KOPT-K1 (cell line): Measurements from ENCODE around the gene MAG.
"Not testable (repeated sequence)": the region's sequence is repeated elsewhere in the genome, so short reads cannot be mapped to it uniquely, and the experiment has no call there.

Source experiments
- H3K27ac ChIP-seq: fragments of 200-600 bp; sonication (generic); 2 replicates; pipeline ENCODE4 v1.5.1; 2016; ENCODE audit warnings: antibody characterized with exemption, mild to moderate bottlenecking, low read depth, low read length; ENCODE audit not compliant: poor library complexity, severe bottlenecking
- H3K36me3 ChIP-seq: fragments of 200-600 bp; sonication (generic); 2 replicates; pipeline ENCODE4 v1.5.1; 2017; ENCODE audit warnings: antibody characterized with exemption, mild to moderate bottlenecking, low read length, moderate library complexity; ENCODE audit not compliant: insufficient read depth
- H3K9me3 ChIP-seq: fragments of 200-600 bp; sonication (generic); 2 replicates; pipeline ENCODE4 v1.5.1; 2017; ENCODE audit warnings: antibody characterized with exemption, low read length, mild to moderate bottlenecking; ENCODE audit not compliant: insufficient read depth, poor library complexity, severe bottlenecking

MAG gene

DNA sequence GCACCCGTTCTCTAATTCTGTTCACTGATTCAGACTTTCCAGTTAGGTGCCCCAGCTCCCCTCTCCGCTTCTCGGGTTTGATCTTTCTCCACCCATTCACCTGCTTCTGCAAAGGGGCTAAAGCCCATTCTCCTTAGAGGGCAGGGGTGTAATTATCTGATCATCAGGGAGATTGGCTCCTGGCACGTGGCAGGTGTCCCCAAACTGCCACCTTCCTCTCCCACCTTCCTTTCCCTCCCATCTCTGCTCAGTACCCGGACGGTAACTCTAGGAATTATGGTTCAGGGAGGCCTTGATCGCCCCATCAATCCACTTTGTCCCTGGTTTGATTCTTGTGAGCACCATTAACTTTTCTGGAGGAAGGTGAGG lies 56.0 kb downstream of the MAG start:
- Histone ChIP-seq H3K9me3 (no peaks in the 10 kb centered on the region), H3K27ac (no peak overlapping the region), H3K36me3 (no peaks in the 10 kb centered on the region)

GRCh38 chr19:35348911-35349611 lies 57.1 kb downstream of the MAG start:
- H3K9me3 ChIP-seq = no peaks in the 10 kb centered on the region
- H3K36me3 ChIP-seq = no peaks in the 10 kb centered on the region
- no peak overlapping the region for H3K27ac ChIP-seq

DNA sequence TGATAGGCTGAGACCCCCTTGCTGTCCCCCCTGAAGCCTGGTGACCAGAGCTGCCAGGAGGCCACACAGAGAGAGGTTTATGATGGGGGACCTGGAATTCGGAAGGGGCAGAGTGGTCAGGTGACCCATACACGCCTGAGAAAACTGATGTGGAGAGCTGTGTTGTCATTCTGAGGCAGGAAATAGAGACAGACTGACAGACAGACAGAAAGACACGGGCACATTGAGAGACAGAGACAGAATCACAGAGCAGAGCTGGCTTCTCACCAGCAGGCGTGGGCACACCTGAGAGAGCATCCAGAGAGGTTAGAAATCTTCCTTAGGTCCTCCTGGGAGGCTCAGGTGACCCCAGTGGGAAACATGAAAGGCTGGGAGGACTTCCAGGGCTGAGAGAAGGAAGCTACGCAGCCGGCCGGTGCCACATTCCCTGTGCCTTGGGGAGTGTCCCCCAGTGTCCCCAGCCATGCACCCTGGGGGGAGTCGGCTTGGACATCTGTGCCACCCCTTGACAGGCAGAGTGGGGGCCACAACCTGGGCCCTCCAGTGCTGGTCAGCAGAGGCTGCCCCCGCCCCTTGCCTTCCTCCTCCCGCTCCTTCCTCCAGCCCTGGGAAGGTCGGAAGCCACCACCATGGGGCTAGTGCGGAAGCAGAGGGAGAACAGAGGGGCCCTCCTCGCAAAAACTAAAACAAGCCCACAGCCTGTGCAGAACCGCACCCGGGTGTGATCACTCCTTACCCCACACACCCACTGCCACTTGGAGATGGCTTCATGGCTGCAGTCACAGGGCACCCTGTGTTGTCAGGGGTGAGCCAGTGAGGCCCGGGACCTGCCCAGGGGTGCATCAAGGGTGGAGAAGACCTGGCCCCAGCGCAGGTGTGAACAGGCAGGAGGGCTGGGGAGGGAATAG lies 57.9 kb downstream of the MAG start:
- Histone ChIP-seq H3K9me3 (no peaks in the 10 kb centered on the region), H3K36me3 (no peaks in the 10 kb centered on the region), H3K27ac (no peak overlapping the region)

DNA sequence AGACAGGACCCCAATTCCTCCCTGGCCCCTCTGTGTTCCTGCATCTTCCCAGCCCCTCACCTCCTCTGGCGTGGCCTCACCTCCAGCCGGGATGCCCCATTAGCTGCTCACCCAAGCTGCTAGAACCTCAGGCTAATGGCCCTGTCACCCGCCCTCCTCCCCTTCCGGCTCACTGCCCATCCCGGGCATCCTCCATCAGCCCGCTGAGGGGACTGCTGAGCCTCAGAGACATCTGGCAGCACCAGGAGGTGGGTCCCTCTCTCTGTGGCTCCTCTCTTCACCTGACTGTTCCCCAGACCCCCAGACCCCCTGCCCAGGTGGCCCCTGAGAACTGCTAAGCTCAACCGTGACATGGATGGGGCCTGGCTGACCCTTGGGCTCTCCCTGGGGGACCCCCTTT lies 58.6 kb downstream of the MAG start:
- Histone ChIP-seq H3K9me3 (no peaks in the 10 kb centered on the region), H3K27ac (no peak overlapping the region), H3K36me3 (no peaks in the 10 kb centered on the region)

DNA sequence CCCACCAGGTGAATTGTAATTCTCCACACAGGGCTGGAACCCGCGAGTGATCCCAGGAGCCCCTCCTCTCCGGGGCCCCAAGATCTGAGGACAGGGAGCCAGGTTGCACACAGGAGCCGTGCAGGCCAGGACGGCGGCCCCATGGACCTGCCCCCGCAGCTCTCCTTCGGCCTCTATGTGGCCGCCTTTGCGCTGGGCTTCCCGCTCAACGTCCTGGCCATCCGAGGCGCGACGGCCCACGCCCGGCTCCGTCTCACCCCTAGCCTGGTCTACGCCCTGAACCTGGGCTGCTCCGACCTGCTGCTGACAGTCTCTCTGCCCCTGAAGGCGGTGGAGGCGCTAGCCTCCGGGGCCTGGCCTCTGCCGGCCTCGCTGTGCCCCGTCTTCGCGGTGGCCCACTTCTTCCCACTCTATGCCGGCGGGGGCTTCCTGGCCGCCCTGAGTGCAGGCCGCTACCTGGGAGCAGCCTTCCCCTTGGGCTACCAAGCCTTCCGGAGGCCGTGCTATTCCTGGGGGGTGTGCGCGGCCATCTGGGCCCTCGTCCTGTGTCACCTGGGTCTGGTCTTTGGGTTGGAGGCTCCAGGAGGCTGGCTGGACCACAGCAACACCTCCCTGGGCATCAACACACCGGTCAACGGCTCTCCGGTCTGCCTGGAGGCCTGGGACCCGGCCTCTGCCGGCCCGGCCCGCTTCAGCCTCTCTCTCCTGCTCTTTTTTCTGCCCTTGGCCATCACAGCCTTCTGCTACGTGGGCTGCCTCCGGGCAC lies 59.6 kb downstream of the MAG start:
- Histone ChIP-seq H3K9me3 (no peaks in the 10 kb centered on the region), H3K27ac (no peak overlapping the region), H3K36me3 (no peaks in the 10 kb centered on the region)

DNA sequence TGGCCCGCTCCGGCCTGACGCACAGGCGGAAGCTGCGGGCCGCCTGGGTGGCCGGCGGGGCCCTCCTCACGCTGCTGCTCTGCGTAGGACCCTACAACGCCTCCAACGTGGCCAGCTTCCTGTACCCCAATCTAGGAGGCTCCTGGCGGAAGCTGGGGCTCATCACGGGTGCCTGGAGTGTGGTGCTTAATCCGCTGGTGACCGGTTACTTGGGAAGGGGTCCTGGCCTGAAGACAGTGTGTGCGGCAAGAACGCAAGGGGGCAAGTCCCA lies 60.2 kb downstream of the MAG start:
- H3K9me3 ChIP-seq = no peaks in the 10 kb centered on the region
- H3K27ac ChIP-seq = no peak overlapping the region
- no peaks in the 10 kb centered on the region for H3K36me3 ChIP-seq

GRCh38 chr19:35352448-35353304 lies 60.7 kb downstream of the MAG start:
- Histone ChIP-seq H3K27ac (no peak overlapping the region), H3K36me3 (no peaks in the 10 kb centered on the region), H3K9me3 (no peaks in the 10 kb centered on the region)

DNA sequence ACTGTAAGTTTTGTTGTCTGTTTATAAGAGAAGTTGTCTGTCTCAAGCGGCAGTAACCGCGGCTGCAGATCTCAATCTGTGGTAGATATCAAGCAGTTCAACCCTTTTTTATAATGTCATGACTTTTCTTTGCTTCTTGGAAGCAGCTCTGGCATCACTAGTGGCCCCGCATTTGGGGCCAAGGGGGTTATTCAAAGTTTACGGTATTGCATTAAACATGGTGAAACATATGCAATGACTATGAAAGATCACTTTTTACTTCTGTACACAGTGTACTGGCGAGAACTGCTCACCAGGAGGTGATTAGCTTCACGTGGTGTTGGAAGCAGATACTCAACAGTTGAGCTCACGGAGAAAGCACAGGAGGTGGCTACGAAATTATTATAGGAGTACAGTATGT lies 61.7 kb downstream of the MAG start:
- H3K27ac ChIP-seq = no peak overlapping the region
- H3K36me3 ChIP-seq = no peaks in the 10 kb centered on the region
- no peaks in the 10 kb centered on the region for H3K9me3 ChIP-seq

DNA sequence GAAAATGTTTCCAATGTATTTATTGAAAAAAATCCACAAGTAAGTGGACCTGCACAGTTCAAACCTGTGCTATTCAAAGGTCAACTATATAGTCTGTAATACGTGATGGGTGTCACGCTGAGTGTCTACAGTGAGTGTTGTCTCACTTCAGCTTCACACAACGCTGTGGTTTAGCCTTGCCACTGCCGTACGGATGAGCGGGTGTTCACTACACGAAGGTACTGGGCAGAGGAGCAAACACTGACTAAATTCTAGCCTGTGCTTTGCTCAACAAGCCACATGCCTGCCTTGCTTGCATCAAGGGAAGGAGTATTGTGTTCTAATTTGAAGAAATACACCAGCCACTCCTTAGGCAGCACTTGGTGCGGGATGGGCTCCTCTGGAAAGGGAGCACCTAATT lies 62.9 kb downstream of the MAG start:
- Histone ChIP-seq H3K9me3 (no peaks in the 10 kb centered on the region), H3K27ac (no peak overlapping the region), H3K36me3 (no peaks in the 10 kb centered on the region)

GRCh38 chr19:35355791-35356460 lies 64.0 kb downstream of the MAG start:
- H3K27ac ChIP-seq = no peak overlapping the region
- no peaks in the 10 kb centered on the region for H3K36me3 ChIP-seq
- H3K9me3 ChIP-seq = no peaks in the 10 kb centered on the region

GRCh38 chr19:35357867-35358573 lies 66.1 kb downstream of the MAG start, which contains the start of gene FFAR3:
Gene FFAR3 (plus strand): TSS chr19:35358460. CDS start chr19:35358891, 431 bp downstream.
- no peaks in the 10 kb centered on the region for H3K36me3 ChIP-seq
- no peaks in the 10 kb centered on the region for H3K9me3 ChIP-seq
- no peak within 1 kb of the TSS for H3K27ac ChIP-seq

- H3K9me3 ChIP-seq, H3K36me3 ChIP-seq, H3K27ac ChIP-seq: not testable (repeated sequence)
Observed at GRCh38 chr19:35358834-35359233, 66.9 kb downstream of the MAG start.

DNA sequence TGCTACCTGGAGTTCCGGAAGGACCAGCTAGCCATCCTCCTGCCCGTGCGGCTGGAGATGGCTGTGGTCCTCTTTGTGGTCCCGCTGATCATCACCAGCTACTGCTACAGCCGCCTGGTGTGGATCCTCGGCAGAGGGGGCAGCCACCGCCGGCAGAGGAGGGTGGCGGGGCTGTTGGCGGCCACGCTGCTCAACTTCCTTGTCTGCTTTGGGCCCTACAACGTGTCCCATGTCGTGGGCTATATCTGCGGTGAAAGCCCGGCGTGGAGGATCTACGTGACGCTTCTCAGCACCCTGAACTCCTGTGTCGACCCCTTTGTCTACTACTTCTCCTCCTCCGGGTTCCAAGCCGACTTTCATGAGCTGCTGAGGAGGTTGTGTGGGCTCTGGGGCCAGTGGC lies 67.4 kb downstream of the MAG start:
- not testable (repeated sequence) for H3K36me3 ChIP-seq, H3K9me3 ChIP-seq, H3K27ac ChIP-seq

- not testable (repeated sequence) for H3K36me3 ChIP-seq, H3K27ac ChIP-seq, H3K9me3 ChIP-seq
Observed at GRCh38 chr19:35360081-35360480, 68.1 kb downstream of the MAG start.
